ENCODE measurements around the gene SEC14L1.

Gene SEC14L1

DNA sequence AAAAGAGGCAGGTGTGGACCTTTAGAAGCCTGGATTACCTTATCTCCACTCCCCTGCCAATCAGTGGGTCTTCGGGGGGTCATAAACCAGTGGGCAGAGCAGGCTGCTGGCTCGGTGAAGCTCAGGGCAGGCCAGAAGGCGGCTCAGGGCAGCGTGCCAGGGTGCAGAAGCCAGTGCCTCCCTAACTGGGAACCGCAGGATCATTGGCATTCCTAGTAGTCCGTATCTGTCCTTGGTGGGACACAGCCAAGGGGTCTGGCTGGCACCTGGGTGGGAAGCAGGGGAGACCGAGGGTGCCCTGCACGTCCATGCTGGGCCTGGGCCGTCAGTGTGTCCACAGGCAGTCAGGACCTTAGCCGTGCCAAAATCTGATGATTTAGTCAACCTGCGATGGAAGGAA lies 76.8 kb downstream of the SEC14L1 start:
- DNase-seq = no peak

DNA sequence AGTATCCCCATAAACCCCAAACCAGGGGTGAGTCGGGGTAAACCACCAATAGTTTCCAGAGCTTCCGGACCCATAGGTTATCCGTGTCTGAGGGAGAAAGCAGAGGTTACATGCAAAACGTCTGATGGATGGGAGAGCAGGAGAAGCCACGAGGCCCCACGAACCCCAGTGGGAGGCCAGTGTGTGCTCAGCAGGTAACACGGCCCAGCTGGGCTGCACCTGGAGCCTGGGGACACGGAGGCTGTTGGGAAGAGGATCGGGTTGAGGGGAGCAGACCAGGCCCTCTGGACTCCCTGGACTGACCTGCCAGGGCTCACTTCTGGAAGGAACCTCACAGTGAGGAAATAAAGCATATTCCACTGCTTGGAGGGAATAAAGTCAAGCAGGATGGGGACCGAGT lies 78.1 kb downstream of the SEC14L1 start:
- DNase-seq = no peak

DNA sequence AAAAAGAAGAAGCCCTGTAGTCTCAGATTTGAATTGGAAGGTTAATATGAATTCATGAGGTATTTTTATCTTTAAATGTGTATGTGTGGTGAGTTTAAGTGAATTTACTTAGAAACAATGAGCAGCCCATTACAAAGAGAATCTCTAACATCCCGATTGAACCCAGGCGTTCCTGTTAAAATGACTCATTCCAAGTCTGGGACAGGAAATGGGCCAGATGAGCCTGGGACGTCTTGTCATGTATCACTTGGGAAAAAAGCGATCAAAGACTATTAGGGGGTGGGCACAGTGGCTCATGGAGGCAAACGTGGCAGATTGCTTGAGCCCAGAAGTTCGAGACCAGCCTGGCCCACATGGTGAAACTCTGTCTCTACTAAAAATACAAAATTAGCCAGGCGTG lies 81.6 kb downstream of the SEC14L1 start:
- no peak for DNase-seq

DNA sequence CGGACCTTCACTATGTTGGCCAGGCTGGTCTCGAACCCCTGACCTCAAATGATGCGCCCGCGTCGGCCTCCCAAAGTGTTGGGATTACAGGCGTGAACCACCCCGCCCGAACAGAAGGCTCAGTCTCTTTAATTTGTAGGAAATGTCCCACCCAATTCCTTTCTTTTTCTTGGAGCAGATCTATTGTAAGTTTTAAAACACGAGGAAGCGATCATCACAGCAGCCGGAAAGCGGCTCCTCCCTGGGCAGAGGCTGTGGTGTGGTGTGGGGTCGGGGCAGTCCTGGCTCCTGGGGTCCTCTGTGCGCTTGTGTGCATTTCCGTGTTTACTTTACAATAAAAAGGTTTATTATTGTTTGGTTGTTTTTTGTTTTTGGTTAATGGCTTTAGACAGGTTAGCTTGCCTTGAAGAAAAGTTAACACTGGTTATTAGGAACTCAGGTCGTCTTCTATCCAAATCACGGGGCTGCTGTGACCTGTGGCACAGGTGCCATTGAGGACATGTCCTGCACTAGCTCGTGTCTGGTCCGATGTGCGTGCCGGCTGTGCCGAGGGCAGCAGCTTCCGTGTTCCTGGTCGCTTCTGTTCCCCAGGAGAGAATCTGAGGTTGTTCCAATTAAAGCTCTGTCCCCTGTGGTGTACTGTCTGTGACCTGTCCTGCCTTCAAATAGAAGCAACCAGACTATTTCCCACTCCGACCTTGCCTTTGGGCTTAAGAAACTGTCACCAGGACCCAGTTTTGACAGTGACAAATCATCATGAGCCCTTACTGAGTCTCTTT lies 83.1 kb downstream of the SEC14L1 start:
- DNase-seq = no peak

DNA sequence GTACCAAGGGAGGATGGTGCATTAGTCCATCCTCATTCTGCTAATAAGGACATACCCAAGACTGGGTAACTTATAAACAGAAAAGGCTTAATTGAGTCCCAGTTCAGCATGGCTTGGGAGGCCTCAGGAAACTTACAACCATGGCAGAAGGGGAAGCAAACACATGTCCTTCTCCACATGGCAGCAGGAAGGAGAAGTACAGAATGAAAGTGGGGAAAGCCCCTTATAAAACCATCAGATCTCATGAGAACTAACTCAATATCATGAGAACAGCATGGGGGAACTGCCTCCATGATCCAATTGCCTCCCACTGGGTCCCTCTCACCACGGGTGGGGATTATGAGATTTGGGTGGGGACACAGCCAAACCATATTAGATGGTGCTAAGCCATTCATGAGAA lies 84.5 kb downstream of the SEC14L1 start:
- no peak for DNase-seq

DNA sequence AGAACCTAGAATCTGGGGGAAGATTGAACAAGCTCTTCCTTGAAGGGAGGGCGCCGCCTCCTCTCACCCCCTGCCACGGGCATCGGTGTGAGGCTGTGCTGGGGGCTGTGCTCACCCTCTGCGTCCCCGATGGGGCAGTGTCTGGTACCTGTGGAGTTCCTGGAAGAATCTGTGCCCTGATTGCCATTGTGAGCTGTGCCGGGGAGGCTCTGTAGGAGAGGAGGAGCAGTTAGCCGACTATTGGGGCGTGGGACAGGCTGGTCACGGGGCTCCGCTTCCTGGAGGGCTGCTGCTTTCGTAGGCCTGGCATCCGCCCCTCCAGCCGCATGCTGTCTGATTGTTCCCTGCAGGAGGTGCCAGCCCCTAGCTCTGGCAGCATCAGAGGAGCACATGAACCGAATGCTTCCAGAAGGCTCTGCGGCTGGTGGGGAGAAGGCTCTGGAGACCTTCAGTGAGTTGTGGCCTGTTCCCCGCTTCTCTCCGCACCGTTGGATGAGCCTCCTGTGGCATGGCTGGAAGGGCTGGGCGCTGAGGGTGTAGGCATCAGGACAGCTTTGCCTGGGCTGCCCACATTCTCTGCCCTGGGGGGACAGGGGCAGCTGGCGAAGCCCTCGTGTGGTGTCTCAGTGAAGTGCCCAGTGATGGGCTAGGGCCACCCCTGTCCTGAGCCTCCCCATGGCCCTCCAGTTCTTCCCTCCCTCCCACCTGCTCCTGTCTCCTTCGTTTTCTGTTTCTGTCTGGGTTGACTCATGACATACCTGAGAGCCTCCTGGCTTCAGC lies 86.9 kb downstream of the SEC14L1 start:
- no peak for DNase-seq

DNA sequence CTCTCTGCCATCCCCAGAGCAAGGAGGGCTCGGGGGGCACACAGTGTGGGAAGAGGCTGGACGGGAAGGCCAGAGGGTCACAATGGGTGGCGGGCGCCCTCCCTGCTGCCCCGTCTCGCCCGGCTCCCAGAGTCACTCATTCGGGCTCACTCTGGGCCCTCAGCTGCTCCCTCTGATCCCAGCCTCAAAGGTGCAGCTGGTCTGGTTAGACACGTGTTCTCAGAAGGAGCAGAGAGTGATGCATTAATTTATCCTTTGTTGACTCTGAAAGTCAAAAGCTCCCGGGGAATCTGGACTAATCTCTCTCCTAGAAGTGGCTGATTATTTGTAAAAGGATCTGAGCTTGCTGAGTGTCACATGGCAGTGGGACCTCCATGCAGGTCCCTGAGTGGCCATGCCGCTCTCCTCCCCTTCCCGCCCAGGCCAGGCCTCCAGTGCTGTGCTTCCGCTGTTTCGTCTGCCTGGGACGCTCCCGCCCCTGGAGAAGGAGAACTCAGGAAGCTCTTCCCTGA lies 87.5 kb downstream of the SEC14L1 start:
- no peak for DNase-seq

DNA sequence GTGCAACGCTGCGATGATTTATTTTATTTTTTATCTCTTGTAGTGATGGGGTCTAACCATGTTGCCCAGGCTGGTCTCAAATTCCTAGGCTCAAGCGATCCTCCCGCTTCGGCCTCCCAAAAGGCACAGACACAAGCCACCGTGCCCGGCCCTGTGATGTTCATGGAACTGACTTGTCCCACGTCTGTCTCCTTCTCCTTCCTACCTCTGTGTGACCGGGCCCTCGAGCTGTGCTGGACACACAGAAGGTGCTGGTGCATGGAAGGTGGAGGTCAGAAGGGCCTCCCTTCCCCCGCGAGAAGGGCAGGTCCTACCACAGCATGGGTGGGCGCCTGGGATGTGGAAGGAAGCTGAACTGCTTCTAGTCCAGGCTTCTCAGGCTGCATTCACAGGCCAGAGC lies 88.0 kb downstream of the SEC14L1 start:
- DNase-seq = no peak

DNA sequence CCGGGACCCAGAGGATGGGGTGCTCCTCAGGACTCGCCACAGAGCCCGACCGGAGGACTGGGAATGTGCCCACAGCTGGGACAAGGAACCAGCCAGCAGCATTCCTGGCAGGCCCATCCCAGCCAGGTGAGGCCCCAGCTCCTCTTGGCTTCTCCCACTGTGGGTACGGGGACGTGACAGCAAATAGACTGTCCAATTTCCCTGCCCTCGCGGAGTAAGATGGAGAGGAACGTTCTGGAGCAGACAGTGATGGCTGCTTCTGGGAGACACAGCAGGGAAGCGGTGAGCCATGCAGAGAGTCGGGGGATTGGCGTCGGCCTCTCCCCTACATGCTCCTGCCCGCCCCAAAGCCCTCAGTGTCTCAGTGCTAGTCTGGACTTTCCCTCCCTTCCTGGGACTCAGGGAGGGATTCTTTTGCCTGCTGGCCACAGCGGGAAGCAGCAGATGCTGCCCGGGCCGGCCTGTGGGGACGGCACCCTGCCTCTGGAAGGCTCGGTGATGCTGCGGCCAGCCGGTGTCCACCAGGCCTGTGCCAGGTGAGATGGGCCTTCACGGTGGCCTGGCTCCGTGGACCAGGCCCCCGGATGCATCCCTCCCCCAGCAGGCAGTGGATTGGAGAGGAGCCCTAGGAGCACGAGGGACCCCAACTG lies 89.1 kb downstream of the SEC14L1 start:
- DNase-seq = no peak

DNA sequence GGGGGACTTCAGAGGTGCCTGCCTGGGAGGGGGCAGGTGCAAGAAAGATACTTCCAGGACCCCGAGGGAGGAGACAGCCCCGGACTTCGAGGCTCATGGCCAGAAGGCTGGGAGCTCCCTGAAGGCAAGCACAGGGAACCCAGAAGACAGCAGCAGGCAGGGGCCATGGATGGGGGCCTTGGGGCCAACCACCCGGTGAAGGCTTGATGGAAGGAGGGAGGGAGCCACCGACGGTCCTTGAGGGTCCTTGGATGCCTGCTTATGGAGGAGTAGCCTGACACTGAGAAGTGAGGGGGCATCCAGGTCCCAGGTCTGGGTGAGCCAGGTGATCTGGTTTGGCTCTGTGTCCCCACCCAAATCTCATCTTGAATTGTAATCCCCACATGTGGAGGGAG lies 89.7 kb downstream of the SEC14L1 start:
- no peak for DNase-seq

DNA sequence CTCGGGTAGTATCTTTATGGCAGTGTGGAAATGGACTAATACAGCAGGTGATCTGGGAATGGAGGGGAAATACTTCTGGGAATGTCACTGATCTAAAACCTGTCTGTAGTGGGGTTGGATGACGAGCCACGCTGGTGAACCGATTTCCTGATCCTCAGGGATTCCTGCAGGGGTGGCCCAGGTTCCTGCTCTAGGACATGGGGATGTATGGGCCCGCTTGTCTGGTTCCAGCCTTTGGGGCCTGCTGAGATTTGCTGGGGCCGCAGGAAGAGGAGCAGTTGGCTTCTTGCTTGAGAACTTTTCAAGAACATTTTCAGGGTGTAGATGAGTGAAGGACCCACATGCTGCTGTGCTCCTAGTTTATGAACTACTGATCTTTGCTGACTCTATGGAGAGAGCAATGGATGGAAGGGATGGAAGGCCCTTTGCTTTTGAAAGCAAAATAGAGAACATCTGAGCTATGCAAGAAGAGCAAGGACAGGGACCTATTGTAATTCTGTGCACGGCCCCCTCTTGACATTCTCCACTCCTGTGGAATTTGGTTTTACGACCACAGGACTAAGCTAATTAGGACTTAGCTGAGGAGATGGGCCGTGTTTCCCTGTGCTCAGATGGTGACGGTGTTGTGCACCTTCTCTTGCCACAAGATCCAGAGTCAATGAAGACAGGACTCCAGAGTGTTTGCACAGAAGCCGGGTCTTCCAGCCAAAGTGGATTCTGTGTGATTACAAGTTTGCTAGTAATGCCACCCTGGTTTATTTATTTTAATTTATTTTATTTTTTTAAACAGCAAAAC lies 90.5 kb downstream of the SEC14L1 start:
- DNase-seq = no peak

DNA sequence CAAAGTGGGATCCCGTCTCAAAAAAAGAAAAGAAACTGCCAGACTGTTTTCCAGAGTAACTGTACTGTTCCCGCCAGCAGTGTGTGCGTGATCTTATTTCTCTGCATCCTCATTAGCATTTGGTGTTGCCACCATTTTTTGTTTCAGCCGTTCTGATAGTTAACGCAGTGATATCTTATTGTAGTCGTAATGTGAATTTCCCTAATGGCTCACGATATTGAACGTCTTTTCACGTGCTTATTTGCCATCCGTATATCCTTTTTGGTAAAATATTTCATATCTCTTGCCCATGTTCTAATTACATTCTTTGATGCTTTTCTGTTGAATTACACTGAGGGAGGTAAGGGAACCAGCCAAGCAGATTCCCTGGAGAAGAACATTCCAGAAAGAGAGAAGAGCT lies 92.4 kb downstream of the SEC14L1 start:
- DNase-seq = no peak

DNA sequence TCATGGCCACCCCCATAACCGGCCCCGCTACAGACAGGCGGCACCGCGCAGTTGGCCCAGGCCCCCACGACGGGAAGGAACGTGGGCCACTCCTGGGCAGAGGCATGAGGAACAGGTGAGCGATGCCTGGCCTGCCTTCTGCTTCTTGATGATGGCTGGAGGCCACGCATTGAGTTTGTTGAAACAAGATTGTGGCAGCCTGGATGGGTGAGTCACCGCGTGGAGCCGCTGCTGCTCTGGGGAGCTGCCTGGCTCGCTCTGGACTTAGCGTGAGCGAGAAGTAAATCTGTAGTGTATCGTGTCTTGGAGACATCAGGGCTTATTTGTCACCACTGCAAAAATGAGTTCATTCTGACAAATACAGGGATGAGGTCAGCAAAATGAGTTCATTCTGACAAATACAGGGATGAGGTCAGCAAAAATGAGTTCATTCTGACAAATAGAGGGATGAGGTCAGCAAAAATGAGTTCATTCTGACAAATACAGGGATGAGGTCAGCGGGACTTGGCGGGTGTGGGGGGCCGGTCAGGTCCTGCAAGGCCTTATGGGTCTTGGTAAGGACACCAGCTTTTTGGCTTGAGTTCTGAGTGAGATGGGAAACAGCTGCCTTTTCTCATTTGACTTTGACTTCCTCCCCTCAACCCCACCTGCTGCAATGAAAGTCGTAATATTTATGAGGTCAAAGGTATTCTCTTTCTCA lies 93.0 kb downstream of the SEC14L1 start:
- no peak for DNase-seq

DNA sequence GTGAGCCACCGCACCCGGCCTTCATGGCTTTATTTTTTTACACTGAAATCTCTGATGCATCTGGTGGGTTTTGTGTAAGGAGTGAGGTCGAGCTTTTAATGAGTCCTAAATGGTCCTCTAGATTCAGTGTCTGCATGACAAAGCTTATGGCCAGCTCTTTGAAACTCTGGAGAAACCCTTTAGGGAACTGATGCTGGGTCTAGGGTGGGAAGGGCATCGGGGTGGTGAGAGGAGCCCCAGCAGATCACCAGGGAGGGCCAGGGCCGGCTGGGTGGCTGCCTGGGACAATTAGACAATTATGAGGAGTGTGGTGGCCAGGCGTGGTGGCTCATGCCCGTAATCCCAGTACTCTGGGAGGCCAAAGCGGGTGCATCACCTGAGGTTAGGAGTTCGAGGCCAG lies 93.9 kb downstream of the SEC14L1 start:
- DNase-seq = no peak

DNA sequence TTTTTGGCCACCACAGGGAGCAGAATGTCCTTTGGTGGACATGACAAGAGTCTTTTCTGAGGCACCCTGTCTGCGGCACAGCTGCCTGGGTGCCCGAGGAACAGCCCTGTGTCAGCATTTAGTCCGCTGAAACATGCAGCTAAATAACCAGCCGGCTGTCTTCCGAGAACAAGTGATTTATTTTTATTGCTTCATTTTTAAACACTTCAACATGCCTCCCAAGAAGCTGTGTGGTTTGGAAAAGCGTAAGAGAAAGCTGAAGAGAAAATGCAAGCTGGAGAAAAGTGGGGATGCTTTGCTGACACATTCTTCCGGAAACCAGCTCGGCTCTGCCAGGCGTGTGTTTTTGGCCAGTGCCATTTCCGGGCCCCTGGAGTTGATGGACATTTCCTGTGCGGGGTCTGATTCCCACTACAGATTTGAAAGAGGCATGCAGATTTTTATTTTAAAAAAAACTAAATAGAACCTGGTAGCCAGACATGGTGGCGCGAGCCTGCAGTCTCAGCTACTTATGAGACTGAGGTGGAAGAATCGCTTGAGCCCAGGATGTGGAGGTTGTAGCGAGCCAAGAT lies 94.7 kb downstream of the SEC14L1 start:
- DNase-seq = no peak

DNA sequence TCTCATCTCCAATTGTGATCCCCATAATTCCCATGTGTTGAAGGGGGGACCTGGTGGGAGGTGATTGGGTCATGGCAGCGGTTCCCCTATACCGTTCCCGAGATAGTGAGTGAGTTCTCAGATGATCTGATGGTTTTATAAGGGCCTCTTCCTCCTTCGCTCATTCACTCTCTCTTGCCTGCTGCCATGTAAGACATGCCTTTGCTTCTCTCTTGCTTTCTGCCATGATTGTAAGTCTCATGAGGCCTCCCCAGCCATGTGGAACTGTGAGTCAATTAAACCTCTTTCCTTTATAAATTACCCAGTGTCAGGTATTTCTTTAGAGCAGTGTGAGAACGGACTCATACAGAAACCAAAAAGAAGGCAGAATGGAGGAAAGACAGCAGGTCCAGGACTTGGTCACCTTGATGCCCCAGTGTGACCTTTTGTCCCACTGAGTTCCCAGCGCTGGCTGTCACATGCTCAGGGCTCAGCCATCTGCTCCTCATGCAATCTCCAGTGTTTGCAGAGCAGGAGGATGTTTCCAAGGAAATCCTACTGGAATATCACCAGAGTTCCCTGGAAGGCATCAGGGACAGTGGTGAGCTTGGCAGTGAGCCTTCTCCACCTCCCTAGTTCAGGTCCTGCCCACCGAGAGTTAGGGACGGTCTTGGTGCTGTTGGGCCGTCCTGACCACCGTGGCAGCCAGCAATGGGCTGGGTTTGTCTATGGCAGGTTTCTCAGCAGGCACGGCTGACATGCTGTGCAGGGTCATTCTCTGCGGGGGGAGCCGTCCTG lies 96.7 kb downstream of the SEC14L1 start:
- DNase-seq = no peak

DNA sequence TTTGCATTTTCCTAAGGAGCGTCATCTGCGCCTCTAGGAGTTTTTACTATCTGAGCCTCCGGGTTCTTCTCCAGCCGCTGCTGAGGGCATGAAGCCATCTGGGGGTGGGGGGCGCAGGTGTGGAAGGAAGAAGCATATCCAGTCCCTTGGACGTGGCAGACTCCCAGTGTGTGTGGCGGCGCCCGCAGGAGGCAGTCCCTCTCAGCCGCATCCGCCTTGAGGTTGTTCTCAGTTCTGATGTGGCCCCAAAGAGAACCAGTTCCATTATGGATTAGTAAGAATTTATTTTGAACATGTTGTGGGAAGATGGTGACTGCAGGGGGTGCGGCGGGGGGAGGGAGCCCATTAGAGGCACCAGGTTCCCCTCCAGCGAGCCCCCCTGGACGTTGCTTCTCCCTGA lies 100.2 kb downstream of the SEC14L1 start:
- DNase-seq = no peak

DNA sequence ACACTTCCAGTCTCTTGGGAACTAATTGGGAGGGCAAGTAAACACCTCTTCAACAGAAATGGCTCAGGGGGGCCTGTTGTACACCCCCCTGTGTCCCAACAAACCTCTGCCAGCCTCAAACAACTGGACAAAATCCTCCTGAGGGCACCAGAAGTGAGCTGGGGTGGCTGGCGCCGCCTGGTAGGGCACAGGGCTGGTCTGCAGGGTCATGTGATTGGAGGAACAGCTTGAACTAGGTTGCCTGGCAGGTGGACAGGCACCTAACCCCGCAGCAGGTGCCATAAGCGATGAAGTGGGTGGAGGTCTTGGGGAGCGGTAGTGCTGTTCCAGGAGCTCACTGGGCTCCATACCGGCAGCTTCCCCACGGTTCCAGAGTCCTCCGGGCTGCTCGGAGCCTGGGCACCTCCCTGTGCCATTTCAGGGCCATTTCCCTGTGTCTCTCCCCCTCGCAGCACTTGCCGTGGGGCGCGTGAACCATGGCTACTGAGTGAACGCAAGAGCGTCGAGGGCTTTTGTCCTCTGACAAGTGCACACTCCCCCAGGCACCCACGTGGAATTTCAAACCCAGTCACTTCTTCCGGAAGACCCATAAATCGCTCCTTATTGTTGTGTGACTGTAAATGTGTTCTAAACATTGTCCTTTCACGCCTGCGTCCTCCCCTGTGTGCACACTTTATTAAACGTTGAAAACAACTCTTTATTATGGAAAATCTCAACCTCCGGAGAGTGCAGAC lies 101.5 kb downstream of the SEC14L1 start:
- DNase-seq = no peak

DNA sequence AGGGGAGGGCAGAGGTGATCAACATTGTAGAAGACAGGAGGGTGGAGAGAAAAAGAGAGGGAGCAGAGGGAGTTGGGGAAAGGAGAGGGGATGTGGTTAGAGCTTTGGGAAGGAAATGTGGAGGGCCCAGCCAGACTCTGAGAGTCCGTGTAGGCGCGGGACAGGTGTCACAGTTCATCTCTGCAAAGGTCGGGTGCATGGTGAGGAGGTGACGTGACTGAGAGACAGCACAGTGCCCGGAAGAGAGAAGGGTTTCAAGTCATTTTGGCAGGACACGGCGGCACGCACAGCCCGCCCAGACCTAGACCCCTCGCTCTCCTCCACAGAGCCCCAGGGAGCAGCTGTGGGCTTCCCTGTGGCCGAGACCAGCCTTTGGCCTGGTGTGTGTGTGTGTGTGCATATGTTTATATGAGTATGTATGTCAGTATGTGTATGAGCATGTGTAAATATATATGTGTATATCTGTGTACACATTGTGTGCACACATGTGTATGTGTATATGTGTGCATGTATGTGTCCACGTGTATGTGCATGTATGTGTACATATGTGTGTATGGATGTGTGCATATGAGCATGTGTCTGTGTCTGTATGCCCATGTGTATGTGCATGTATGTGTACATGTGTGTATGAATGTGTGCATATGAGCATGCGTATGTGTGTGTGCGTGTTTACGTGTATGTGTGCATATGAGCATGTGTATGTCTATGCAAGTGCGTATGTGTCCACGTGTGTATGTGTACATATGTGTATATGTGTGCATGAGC lies 104.6 kb downstream of the SEC14L1 start:
- no peak for DNase-seq
